Endothelial cell of hepatic sinusoid (primary cell): ENCODE data around the gene TENM3.

Experiments
- in situ Hi-C: cut with HindIII; loops from 2 replicates; pipeline ENCODE4 v1.10.0; 2017; ENCODE audit warnings: low sequenced_read_pairs

Gene TENM3

DNA sequence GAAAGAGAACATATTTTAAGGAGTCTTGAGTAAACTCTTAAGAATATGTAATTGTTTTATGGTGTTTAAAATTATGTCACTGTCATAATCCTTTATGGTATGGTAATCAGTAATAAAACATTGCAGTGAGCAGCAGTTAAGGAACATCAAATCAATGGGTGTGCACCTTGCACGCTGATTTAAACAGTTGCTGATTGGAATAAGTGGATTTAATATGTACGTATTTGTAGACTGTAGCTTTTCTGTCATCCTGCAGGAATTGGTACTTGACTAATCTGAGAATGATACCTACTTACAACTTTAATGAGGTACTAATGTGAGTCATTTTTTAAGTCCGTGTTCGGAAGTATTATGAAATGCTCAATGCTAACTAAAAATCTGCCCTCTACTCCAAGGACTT, 461.7 kb downstream of the TENM3 start:
- in situ Hi-C loops: loop anchor here (5.0 kb wide), 1 partner anchor 82 kb away; no protein-coding TSS in a partner anchor

- in situ Hi-C loops: loop anchor here (5.0 kb wide), 1 partner anchor 82 kb away; no protein-coding TSS in a partner anchor
Observed at GRCh38 chr4:182705389-182705788, 462.2 kb downstream of the TENM3 start.

- in situ Hi-C loops: no loop called here
Observed at GRCh38 chr4:182711211-182711610, 468.0 kb downstream of the TENM3 start.

GRCh38 chr4:182715548-182715947, 472.3 kb downstream of the TENM3 start:
- in situ Hi-C loops: no loop called here

GRCh38 chr4:182716192-182716591, 473.0 kb downstream of the TENM3 start:
- in situ Hi-C loops: no loop called here

GRCh38 chr4:182717788-182718583, 474.8 kb downstream of the TENM3 start:
- in situ Hi-C loops: no loop called here

DNA sequence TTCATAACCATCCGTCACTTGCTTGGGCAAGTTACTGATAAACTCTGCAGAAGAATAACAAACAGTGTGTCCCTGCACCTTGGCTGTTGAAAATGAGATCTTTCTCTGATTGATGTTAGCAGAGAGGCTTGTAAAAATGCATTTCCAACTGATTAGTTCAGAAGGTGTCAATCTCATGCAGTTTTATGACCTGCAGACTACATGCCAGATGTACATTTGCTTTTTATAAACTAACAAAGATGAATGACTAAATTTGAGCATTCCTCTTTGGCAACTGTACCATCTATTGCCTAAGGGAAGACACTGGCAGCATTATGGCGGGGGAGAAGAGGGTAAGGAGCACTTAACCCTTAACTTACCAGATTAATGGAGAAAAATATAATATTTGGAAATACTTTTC, 481.2 kb downstream of the TENM3 start:
- in situ Hi-C loops: no loop called here

- in situ Hi-C loops: no loop called here
Observed at GRCh38 chr4:182729516-182729915, 486.3 kb downstream of the TENM3 start.

GRCh38 chr4:182730791-182731190, 487.6 kb downstream of the TENM3 start:
- in situ Hi-C loops: no loop called here

GRCh38 chr4:182736207-182736606, 493.0 kb downstream of the TENM3 start:
- in situ Hi-C loops: no loop called here

DNA sequence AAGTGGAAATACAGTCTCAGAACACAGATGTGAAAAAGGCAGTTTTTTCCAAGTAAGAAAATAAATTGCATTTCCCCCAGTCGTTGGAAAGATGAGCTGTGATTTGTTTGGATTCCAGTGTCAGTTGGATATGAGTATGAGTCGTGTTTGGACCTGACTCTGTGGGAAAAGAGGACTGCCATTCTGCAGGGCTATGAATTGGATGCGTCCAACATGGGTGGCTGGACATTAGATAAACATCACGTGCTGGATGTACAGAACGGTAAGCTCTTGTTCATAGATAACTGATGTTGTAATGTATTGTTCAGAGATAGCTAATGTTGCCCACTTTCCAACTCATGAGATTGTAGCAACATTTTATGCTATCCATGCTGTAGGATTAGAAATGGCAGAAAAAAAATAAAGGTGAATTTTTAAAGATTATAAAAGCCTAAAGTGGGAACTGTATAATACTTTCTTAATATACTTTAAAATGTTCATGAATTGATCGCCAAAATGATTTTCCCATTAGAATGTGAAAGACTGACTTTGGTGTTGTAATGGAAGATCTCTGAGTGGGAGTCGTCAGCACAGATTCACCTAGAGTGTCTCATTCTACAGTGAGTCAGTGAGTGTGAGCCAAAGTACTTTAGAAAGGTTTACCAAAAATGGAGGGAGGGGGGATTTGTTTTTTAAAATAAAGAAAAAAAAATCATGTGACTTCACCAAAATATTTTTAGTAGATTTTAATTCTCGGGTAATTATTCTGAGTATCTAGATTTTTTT, 495.3 kb downstream of the TENM3 start:
- in situ Hi-C loops: no loop called here

DNA sequence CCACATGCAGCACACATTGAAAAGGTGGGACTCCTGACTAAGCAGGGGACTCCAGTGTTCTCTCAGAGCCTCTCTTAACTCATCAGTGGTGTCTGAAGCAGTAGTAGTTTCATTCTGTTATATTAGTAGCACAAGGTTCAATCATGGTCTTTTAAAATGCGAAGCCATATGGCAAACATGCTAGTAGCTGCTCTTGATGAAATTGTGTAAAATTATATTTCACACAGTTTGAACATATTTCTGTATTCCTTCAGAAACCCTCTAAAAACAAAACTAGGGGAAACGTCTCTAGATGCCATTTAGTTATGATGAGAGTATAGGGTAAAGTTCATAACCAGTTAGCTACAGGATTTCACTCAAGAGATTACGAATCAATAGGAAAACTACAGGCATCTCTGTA, 497.1 kb downstream of the TENM3 start:
- in situ Hi-C loops: no loop called here

GRCh38 chr4:182741054-182741453, 497.9 kb downstream of the TENM3 start:
- in situ Hi-C loops: no loop called here

- in situ Hi-C loops: no loop called here
Observed at GRCh38 chr4:182741914-182742313, 498.7 kb downstream of the TENM3 start.

DNA sequence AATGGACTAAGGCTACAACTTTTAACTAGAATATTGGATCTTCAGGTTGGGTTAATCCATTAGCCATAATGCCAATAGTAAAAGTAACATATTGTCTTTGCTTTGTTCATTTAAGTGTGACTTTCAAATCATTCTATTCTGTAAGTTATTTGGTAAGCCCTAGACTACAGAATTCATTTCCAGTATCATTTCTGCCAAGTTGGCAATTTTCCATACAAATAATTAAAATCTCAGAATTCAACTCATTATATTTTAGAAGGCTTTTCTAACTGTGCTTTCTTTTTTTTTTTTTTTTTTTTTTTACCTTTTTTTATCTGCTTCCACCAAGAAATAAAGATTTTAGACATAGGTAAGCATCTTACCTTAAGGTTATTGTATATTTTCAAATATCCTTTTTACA, 500.6 kb downstream of the TENM3 start:
- in situ Hi-C loops: no loop called here

DNA sequence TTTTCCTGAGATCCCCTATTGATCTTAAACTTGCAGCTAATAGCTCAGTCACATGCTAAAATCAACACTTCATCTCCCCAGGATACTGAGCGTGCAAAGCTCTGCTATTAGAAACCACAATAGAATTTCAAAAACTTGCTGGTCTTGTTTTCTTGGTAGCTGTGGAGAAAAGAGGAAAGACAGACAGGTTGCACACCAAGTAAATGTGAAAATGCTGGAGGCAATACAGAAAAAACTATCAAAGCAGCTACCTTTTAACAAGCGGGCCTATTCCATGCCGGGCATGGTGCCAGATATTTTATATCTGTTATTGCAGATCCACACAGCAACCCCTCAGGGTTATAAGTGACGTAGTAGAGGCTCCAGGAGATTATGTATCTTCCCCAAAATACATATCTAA, 502.0 kb downstream of the TENM3 start:
- in situ Hi-C loops: no loop called here

GRCh38 chr4:182746876-182747275, 503.7 kb downstream of the TENM3 start:
- in situ Hi-C loops: no loop called here

DNA sequence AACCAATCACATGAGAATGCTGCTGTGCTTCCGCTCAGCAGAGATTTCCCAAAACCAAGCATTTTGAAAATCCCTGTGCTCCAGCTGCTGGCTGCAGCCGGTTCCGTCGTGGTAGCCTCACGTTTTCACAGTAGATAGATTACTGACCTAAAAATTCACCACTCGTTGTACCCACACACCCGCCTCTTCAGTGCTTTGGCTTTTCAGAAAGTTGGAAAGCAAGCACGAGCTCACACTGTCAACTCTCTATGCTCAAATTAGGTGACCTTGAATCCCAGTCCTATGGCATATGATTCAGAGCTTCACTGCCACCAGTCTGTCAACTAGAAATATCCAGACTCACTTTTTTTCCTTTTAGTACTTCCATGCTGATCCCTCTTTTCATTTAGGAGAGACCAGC, 505.1 kb downstream of the TENM3 start:
- in situ Hi-C loops: no loop called here

DNA sequence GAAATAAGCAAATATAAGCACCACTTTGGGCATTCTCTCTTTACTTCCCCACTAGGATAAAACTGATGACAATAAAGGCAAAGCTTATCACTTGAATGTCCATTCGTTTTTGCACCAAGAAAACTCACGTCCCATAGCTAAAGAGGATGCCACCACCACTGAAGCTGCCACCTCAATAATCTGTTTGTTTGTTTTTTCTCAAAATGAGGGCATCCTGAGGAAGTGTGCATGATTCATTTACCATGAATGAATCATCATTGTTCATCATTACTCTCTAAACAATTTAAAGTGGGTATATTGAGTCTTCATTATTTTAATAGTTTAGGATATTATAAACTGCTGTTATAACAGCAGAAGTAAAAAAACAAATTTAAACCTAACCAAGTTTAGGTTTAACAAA, 505.7 kb downstream of the TENM3 start:
- in situ Hi-C loops: no loop called here

DNA sequence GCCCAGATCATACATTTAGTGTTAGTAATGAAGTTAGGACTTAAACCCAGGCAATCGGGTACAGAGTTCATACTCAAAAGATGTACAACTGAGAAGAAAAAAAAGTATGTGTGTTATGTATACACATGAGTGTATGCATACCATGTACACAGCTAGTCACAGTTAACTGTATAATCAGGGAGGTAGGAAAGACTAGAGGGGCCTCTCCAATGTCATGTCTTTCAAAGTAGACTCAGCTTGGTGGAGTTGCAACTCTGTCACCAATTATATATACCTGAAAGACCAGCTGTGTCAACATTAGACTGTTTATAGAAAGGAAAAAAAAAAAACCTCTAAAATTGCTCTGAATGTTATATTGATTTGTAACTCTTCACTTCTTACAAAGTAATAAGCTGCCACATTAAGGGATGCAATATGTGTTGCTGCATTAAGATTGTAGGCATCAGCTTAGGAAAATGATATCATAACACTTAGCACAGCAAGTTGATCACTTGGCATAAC, 506.5 kb downstream of the TENM3 start:
- in situ Hi-C loops: no loop called here

DNA sequence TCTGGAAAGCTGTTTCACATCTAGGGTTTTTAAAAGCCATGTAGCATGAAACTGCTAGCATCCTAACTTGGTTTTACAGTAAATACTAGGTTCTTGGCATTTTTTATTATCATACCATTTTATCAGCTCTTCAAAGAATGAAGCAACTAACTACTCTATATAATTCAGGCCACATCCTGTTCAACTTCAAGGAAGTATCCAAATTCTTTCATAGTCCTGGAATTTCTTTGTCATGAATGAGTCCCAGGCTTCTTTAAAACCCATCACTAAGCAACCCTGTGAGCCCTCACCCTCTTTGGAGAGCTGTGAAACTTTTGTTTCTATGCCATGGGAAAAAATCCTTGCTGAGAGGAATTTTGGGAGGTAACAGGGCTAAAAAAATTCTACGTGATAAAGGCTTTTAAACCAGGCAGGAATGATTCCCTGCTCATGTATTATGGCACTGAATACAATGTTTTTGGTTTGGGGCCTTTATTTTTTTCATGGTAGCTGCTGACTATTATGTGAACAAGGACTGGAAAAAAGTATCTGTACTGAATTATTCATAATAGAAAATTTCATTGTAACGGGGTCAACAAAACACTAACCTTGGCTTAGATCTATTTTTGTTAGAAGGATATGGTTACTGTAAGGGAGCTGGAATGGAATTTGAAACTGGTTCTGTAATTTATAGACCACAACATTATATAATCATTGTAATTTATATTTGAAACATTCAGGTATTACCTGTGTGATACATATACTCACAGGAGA, 509.1 kb downstream of the TENM3 start:
- in situ Hi-C loops: no loop called here
